ENCODE results near the gene DCDC1. TPM values are rescaled to one million over a fixed set of nuclear protein-coding genes. Genes with fewer than 3 reads are reported as not detected.

The DCDC1 gene
- total RNA-seq, 1 donor from 2014 or later: not detected

GRCh38 chr11:31337806-31338205 is 31.7 kb downstream of the DCDC1 start:
- Mint-ChIP-seq H3K36me3 (ENCODE audit: low read depth) (no peaks in the 10 kb centered on the region), H3K27me3 (peaks cover 15% of the 10 kb centered on the region), H3K4me1 (no peaks in the 10 kb centered on the region), H3K9me3 (peaks cover 5% of the 10 kb centered on the region), H3K4me3 (no peak overlapping the region), H3K27ac (no peak overlapping the region)
- intact Hi-C loops (cut with micrococcal nuclease): no loop called here
- ChIA-PET CTCF (no interaction called here), POLR2A (no interaction called here)
- no peak for TF ChIP-seq CTCF (IDR thresholded peaks at IDR 0.05)
- DNase-seq (no peak), ATAC-seq (ENCODE audit: low read depth) (no peak)

DNA sequence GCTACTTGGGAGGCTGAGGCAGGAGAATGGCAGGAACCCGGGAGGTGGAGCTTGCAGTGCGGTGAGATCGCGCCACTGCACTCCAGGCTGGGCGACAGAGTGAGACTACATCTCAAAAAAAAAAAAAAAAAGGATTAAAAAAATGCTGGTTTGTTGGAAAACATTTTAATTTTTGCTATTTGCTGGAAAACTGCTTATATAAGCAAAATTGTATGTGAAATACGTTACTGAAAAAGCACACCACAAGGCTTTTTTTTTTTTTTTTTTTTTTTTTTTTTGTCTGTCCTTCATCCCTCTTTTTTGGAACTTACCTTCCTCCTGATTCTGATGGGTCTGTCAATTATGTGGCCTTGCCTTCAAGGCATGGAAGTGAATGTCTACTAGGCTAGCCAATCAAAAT is 40.8 kb downstream of the DCDC1 start:
- Mint-ChIP-seq H3K27ac (no peak overlapping the region), H3K36me3 (ENCODE audit: low read depth) (no peaks in the 10 kb centered on the region), H3K27me3 (peaks cover 7% of the 10 kb centered on the region), H3K9me3 (peaks cover 5% of the 10 kb centered on the region), H3K4me1 (no peaks in the 10 kb centered on the region), H3K4me3 (no peak overlapping the region)
- DNase-seq: no peak
- ATAC-seq (ENCODE audit: low read depth): no peak
- intact Hi-C loops (cut with micrococcal nuclease): no loop called here
- ChIA-PET CTCF (no interaction called here), POLR2A (no interaction called here)
- no peak for TF ChIP-seq CTCF (IDR thresholded peaks at IDR 0.05)

- ATAC-seq (ENCODE audit: low read depth): no peak
- POLR2A ChIA-PET: no interaction called here
- Mint-ChIP-seq H3K27ac (no peak overlapping the region), H3K4me1 (no peaks in the 10 kb centered on the region), H3K36me3 (ENCODE audit: low read depth) (no peaks in the 10 kb centered on the region), H3K27me3 (peaks cover 3% of the 10 kb centered on the region), H3K9me3 (peaks cover 5% of the 10 kb centered on the region), H3K4me3 (no peak overlapping the region)
- TF ChIP-seq CTCF (IDR thresholded peaks at IDR 0.05): no peak
- intact Hi-C loops (cut with micrococcal nuclease): no loop called here
- no peak for DNase-seq
- CTCF ChIA-PET: no interaction called here
Observed at GRCh38 chr11:31327417-31327816, 42.1 kb downstream of the DCDC1 start.

DNA sequence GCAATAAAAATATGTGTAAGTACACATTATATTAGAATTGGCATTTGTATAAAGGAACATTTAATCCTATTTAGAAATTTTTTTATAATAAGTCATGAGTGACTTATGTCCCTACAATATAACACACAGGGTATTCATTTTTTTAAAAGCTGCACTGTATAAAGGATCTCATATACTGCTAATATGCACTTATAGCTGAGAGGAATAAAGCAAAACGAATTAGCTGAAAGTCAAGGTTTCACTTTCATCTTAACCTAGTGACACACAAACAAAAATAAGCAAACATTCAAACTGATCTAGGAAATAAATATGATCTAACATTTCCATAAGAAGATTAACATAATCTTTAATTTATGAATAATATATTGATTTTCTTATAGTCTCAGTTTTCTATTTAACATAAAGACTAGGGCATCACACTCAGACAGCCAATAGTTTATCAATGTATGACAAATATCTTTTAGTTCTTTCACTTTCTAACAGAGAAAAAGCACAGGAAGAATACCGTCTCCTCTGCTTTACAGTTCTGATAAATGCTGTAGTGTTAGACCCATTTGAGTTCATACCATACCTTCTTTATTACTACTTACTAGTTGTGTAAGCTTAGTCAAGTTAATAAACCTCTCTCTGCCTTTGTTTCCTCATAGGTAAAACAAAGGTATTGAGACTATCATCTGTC is 42.9 kb downstream of the DCDC1 start:
- no peak overlapping the region for H3K27ac Mint-ChIP-seq
- ATAC-seq (ENCODE audit: low read depth) (no peak), DNase-seq (no peak)
- peaks cover 5% of the 10 kb centered on the region for H3K9me3 Mint-ChIP-seq
- H3K4me3 Mint-ChIP-seq: no peak overlapping the region
- no peaks in the 10 kb centered on the region for H3K4me1 Mint-ChIP-seq
- CTCF ChIA-PET: no interaction called here
- intact Hi-C loops (cut with micrococcal nuclease): no loop called here
- H3K36me3 Mint-ChIP-seq (ENCODE audit: low read depth): no peaks in the 10 kb centered on the region
- POLR2A ChIA-PET: no interaction called here
- peaks cover 2% of the 10 kb centered on the region for H3K27me3 Mint-ChIP-seq
- TF ChIP-seq CTCF (IDR thresholded peaks at IDR 0.05): no peak

GRCh38 chr11:31325160-31325559 is 44.4 kb downstream of the DCDC1 start:
- Mint-ChIP-seq H3K4me1 (no peaks in the 10 kb centered on the region), H3K4me3 (no peak overlapping the region), H3K9me3 (no peaks in the 10 kb centered on the region), H3K36me3 (ENCODE audit: low read depth) (no peaks in the 10 kb centered on the region), H3K27me3 (peaks cover 2% of the 10 kb centered on the region), H3K27ac (no peak overlapping the region)
- intact Hi-C loops (cut with micrococcal nuclease): no loop called here
- no peak for DNase-seq
- POLR2A ChIA-PET: no interaction called here
- no peak for ATAC-seq (ENCODE audit: low read depth)
- TF ChIP-seq CTCF (IDR thresholded peaks at IDR 0.05): no peak
- CTCF ChIA-PET: no interaction called here

Data from activated B cell treated with CpG ODN at 0.5 μM for 24 hours (primary cell).